H9 (cell line): ENCODE results near the gene DSCAM. TPM values are rescaled to one million over a fixed set of nuclear protein-coding genes. Genes with fewer than 3 reads are reported as not detected.

Source experiments
- DNase-seq: peaks from one replicate; pipeline ENCODE4 v3.0.0-alpha.2; 2017
- H2AFZ ChIP-seq: one replicate; pipeline ENCODE4 v1.6.1; 2013; ENCODE audit warnings: mild to moderate bottlenecking, low read length, control low read depth, moderate library complexity
- H2AK5ac ChIP-seq: 2 replicates; pipeline ENCODE4 v1.6.1; 2013; ENCODE audit warnings: low read length, control low read depth, mixed read lengths; ENCODE audit not compliant: insufficient read length
- H2BK120ac ChIP-seq: one replicate; pipeline ENCODE4 v1.6.1; 2013; ENCODE audit warnings: low read depth, mild to moderate bottlenecking, low read length, control low read depth, inconsistent platforms; ENCODE audit not compliant: poor library complexity, severe bottlenecking
- H2BK12ac ChIP-seq: 2 replicates; pipeline ENCODE4 v1.6.1; 2013; ENCODE audit warnings: low read length, control low read depth, mixed read lengths, low read depth; ENCODE audit not compliant: insufficient read length
- H2BK15ac ChIP-seq: 2 replicates; pipeline ENCODE4 v1.6.1; 2013; ENCODE audit warnings: low read depth, low read length, control low read depth
- H2BK20ac ChIP-seq: one replicate; pipeline ENCODE4 v1.6.1; 2013; ENCODE audit warnings: low read depth, mild to moderate bottlenecking, low read length, control low read depth, inconsistent platforms; ENCODE audit not compliant: poor library complexity, severe bottlenecking
- H2BK5ac ChIP-seq: 2 replicates; pipeline ENCODE4 v1.6.1; 2013; ENCODE audit warnings: low read length, control low read depth, mixed read lengths; ENCODE audit not compliant: insufficient read length
- H3K14ac ChIP-seq: 2 replicates; pipeline ENCODE4 v1.6.1; 2013; ENCODE audit warnings: low read length, control low read depth; ENCODE audit not compliant: insufficient read depth
- H3K18ac ChIP-seq: 2 replicates; pipeline ENCODE4 v1.6.1; 2013; ENCODE audit warnings: low read depth, mild to moderate bottlenecking, mixed read lengths, low read length, control low read depth; ENCODE audit not compliant: insufficient read length
- H3K23ac ChIP-seq: 2 replicates; pipeline ENCODE4 v1.6.1; 2013; ENCODE audit warnings: low read length, control low read depth, mixed read lengths, low read depth; ENCODE audit not compliant: insufficient read length
- H3K23me2 ChIP-seq: 2 replicates; pipeline ENCODE4 v1.6.1; 2013; ENCODE audit warnings: low read depth, mild to moderate bottlenecking, mixed read lengths, low read length, control low read depth; ENCODE audit not compliant: insufficient read length, poor library complexity, severe bottlenecking
- H3K27ac ChIP-seq: 2 replicates; pipeline ENCODE4 v1.5.1; 2013; ENCODE audit warnings: low read length, control low read depth, mixed read lengths, low read depth; ENCODE audit not compliant: insufficient read length
- H3K27me3 ChIP-seq: 2 replicates; pipeline ENCODE4 v1.6.1; 2013; ENCODE audit warnings: low read length, control low read depth, inconsistent platforms; ENCODE audit not compliant: insufficient read depth
- H3K4ac ChIP-seq: 2 replicates; pipeline ENCODE4 v1.6.1; 2013; ENCODE audit warnings: low read depth, mild to moderate bottlenecking, control low read depth, inconsistent platforms, low read length, moderate library complexity
- H3K4me1 ChIP-seq: 2 replicates; pipeline ENCODE4 v1.6.1; 2013; ENCODE audit warnings: low read length, control low read depth, inconsistent platforms; ENCODE audit not compliant: insufficient read depth
- H3K4me2 ChIP-seq: 2 replicates; pipeline ENCODE4 v1.6.1; 2013; ENCODE audit warnings: low read length, control low read depth, mixed read lengths; ENCODE audit not compliant: insufficient read length, insufficient read depth
- H3K56ac ChIP-seq: 2 replicates; pipeline ENCODE4 v1.6.1; 2013; ENCODE audit warnings: low read depth, mild to moderate bottlenecking, mixed read lengths, low read length, control low read depth; ENCODE audit not compliant: insufficient read length
- H3K79me1 ChIP-seq: 2 replicates; pipeline ENCODE4 v1.6.1; 2013; ENCODE audit warnings: low read depth, mild to moderate bottlenecking, moderate library complexity, low read length, control low read depth, inconsistent platforms; ENCODE audit not compliant: insufficient read depth, poor library complexity, severe bottlenecking
- H3K79me2 ChIP-seq: 2 replicates; pipeline ENCODE4 v1.6.1; 2013; ENCODE audit warnings: low read length, control low read depth, inconsistent platforms; ENCODE audit not compliant: insufficient read depth
- H3K9ac ChIP-seq: 2 replicates; pipeline ENCODE4 v1.6.1; 2013; ENCODE audit warnings: low read length, control low read depth, mixed read lengths; ENCODE audit not compliant: insufficient read length; ENCODE audit errors: extremely low read depth
- H3K9me3 ChIP-seq: one replicate; pipeline ENCODE4 v1.6.1; 2013; ENCODE audit warnings: low read depth, low read length, inconsistent platforms; ENCODE audit not compliant: control insufficient read depth
- H3T11ph ChIP-seq: one replicate; pipeline ENCODE4 v1.6.1; 2013; ENCODE audit warnings: mild to moderate bottlenecking, low read length, control low read depth, inconsistent platforms
- H4K20me1 ChIP-seq: one replicate; pipeline ENCODE4 v1.6.1; 2013; ENCODE audit not compliant: control insufficient read depth, insufficient read length, insufficient read depth
- H4K5ac ChIP-seq: 2 replicates; pipeline ENCODE4 v1.6.1; 2013; ENCODE audit warnings: low read depth, mild to moderate bottlenecking, mixed read lengths, low read length, control low read depth; ENCODE audit not compliant: insufficient read length
- H4K8ac ChIP-seq: replicated peaks from 2 replicates; pipeline ENCODE4 v1.6.1; 2013; ENCODE audit warnings: low read length, control low read depth, mixed read lengths, low read depth; ENCODE audit not compliant: insufficient read length
- H4K91ac ChIP-seq: 2 replicates; pipeline ENCODE4 v1.6.1; 2013; ENCODE audit warnings: low read depth, mild to moderate bottlenecking, moderate library complexity, mixed read lengths, low read length, control low read depth; ENCODE audit not compliant: insufficient read length
- H3K27ac Mint-ChIP-seq, 3 experiments: 2 replicates in 2 of 3; 3 replicates in 1 of 3; pipeline ENCODE4 v1.8.0; 2020 to 2021; ENCODE audit warnings: mixed read lengths in 3 of 3, mild to moderate bottlenecking in 1 of 3, moderate library complexity in 1 of 3
- H3K27me3 Mint-ChIP-seq: 2 replicates; pipeline ENCODE4 v1.8.0; 2021; ENCODE audit warnings: low read depth, mild to moderate bottlenecking, moderate library complexity, mixed read lengths
- H3K36me3 Mint-ChIP-seq, 3 experiments: 2 replicates in 2 of 3; 3 replicates in 1 of 3; pipeline ENCODE4 v1.8.0; 2020 to 2021; ENCODE audit warnings: low read depth in 3 of 3, mixed read lengths in 3 of 3; ENCODE audit not compliant: insufficient read depth in 1 of 3
- H3K4me1 Mint-ChIP-seq, 2 experiments: 2 replicates each; pipeline ENCODE4 v1.8.0; 2020; ENCODE audit warnings: mixed read lengths in 2 of 2
- H3K4me3 Mint-ChIP-seq, 2 experiments: 2 replicates in 1 of 2; 3 replicates in 1 of 2; pipeline ENCODE4 v1.8.0; 2020 to 2021; ENCODE audit warnings: mild to moderate bottlenecking in 2 of 2, mixed read lengths in 2 of 2, moderate library complexity in 1 of 2
- H3K9me3 Mint-ChIP-seq, 2 experiments: 2 replicates in 1 of 2; 3 replicates in 1 of 2; pipeline ENCODE4 v1.8.0; 2020; ENCODE audit warnings: mild to moderate bottlenecking in 2 of 2, mixed read lengths in 2 of 2, moderate library complexity in 1 of 2
- CTCF ChIP-seq: fragments of 200-600 bp; sonication (generic); conservative IDR thresholded peaks from 3 replicates; pipeline ENCODE4 v1.8.0; 2021; ENCODE audit warnings: antibody characterized with exemption, mild to moderate bottlenecking
- WGBS: extraction: QIAGEN DNeasy Blood & Tissue Kit; methylation state at CpG from one replicate; pipeline ENCODE4 v1.1.7; 2013; ENCODE audit warnings: missing lambda C conversion rate, low lambda C conversion rate, mixed read lengths; ENCODE audit not compliant: insufficient read length; ENCODE audit errors: extremely low coverage; 5-methylcytosine and 5-hydroxymethylcytosine counted together
- total RNA-seq: library from RNA; stranded (reverse); gene quantifications from 2 replicates; pipeline ENCODE4 v1.2.1, GENCODE V29; 2021

Gene DSCAM
- total RNA-seq, 1 experiment from 2014 or later, result 0.17 TPM

GRCh38 chr21:40334159-40334558, 512.8 kb downstream of the DSCAM start:
- no peak for TF ChIP-seq CTCF
- H3K9me3 ChIP-seq, result no peaks in the 10 kb centered on the region
- no peak overlapping the region for H4K8ac ChIP-seq
- no peak overlapping the region for H3K4ac ChIP-seq
- Mint-ChIP-seq H3K27me3 (peaks cover 44% of the 10 kb centered on the region), H3K4me1 (peaks cover 30 to 32% of the 10 kb centered on the region in 2 experiments), H3K9me3 (peaks cover 0 to 3% of the 10 kb centered on the region in 2 experiments; a peak in 2 of 5 replicates), H3K36me3 (no peaks in the 10 kb centered on the region; a peak in 2 of 7 replicates), H3K27ac (no peak overlapping the region), H3K4me3 (no peak overlapping the region)
- no peak overlapping the region for H3T11ph ChIP-seq
- no peak overlapping the region for H3K27ac ChIP-seq
- no peak overlapping the region for H3K18ac ChIP-seq
- H3K79me1 ChIP-seq, result no peaks in the 10 kb centered on the region
- WGBS, result 100% methylated on average over 1 of the region's 6 CpGs
- H4K20me1 ChIP-seq, result no peaks in the 10 kb centered on the region
- no peaks in the 10 kb centered on the region for H3K79me2 ChIP-seq
- no peak overlapping the region for H3K56ac ChIP-seq
- no peak overlapping the region for H4K91ac ChIP-seq
- no peak overlapping the region for H2BK120ac ChIP-seq
- H3K4me1 ChIP-seq, result no peaks in the 10 kb centered on the region
- no peak overlapping the region for H2BK5ac ChIP-seq
- no peak for DNase-seq
- H4K5ac ChIP-seq, result no peak overlapping the region
- H2AFZ ChIP-seq, result no peak overlapping the region
- no peak overlapping the region for H2AK5ac ChIP-seq
- no peak overlapping the region for H3K9ac ChIP-seq
- H3K14ac ChIP-seq, result no peak overlapping the region
- H3K23ac ChIP-seq, result no peak overlapping the region
- peaks cover 2% of the 10 kb centered on the region; the same call in 1 of the 2 replicates for H3K27me3 ChIP-seq
- no peak overlapping the region for H2BK15ac ChIP-seq
- H2BK12ac ChIP-seq, result no peak overlapping the region
- H3K4me2 ChIP-seq, result no peak overlapping the region
- no peaks in the 10 kb centered on the region for H3K23me2 ChIP-seq
- H2BK20ac ChIP-seq, result no peak overlapping the region
